HEK293 (cell line): ENCODE results near the gene RPP38.

ENCODE experiments used
- CTCF ChIA-PET: fragments of 350-600 bp; formaldehyde crosslinking; extraction: SDS; loops from one replicate; lab custom pipeline; 2021; ENCODE audit warnings: antibody characterized with exemption; lab: Yijun Ruan, JAX
- POLR2A ChIA-PET: fragments of 300-600 bp; formaldehyde crosslinking; extraction: SDS; loops from one replicate; lab custom pipeline; 2020; ENCODE audit warnings: antibody characterized with exemption, inconsistent platforms; lab: Yijun Ruan, JAX
- H3K27ac ChIP-seq: fragments of 200-500 bp; sonication (Bioruptor generic); 2 replicates; pipeline ENCODE4 v1.5.1; 2014; ENCODE audit warnings: low read depth, low read length, control low read depth, inconsistent platforms; ENCODE audit errors: extremely low read depth
- H3K36me3 ChIP-seq, 2 experiments: fragments of 200-500 bp in 1 of 2; sonication (Bioruptor generic) in 1 of 2; 1 replicate in 1 of 2; 2 replicates in 1 of 2; pipeline ENCODE4 v1.5.1; 2014 to 2017; ENCODE audit warnings: inconsistent platforms in 2 of 2, low read length in 2 of 2; ENCODE audit not compliant: control insufficient read depth in 2 of 2, insufficient read depth in 1 of 2
- H3K4me1 ChIP-seq: fragments of 200-500 bp; sonication (Bioruptor generic); 2 replicates; pipeline ENCODE4 v1.5.1; 2014; ENCODE audit warnings: mild to moderate bottlenecking, low read length, inconsistent platforms; ENCODE audit not compliant: control insufficient read depth, insufficient read depth
- H3K4me3 ChIP-seq: 2 replicates; pipeline ENCODE4 v1.5.1; 2011; ENCODE audit warnings: low read depth, mild to moderate bottlenecking, control low read depth, low read length, moderate library complexity
- H3K9me3 ChIP-seq: fragments of 200-500 bp; sonication (Bioruptor generic); 2 replicates; pipeline ENCODE4 v1.5.1; 2014; ENCODE audit warnings: low read depth, low read length, inconsistent platforms; ENCODE audit not compliant: control insufficient read depth, insufficient read depth
- GLIS2 ChIP-seq: fragments of 450-650 bp; formaldehyde crosslinking; IDR thresholded peaks from 2 replicates; pipeline ENCODE4 v1.5.1; 2016; ENCODE audit warnings: missing biosample characterization, missing genetic modification characterization
- KLF8 ChIP-seq: fragments of 450-650 bp; formaldehyde crosslinking; IDR thresholded peaks from 2 replicates; pipeline ENCODE4 v1.5.1; 2016; ENCODE audit warnings: missing biosample characterization, missing genetic modification characterization
- SP7 ChIP-seq: fragments of 450-650 bp; formaldehyde crosslinking; IDR thresholded peaks from 2 replicates; pipeline ENCODE4 v1.5.1; 2016; ENCODE audit warnings: missing biosample characterization, missing genetic modification characterization
- YY1 ChIP-seq: fragments of 450-650 bp; formaldehyde crosslinking; IDR thresholded peaks from 2 replicates; pipeline ENCODE4 v1.5.1; 2018; ENCODE audit warnings: missing biosample characterization, missing genetic modification characterization
- YY2 ChIP-seq: fragments of 450-650 bp; formaldehyde crosslinking; IDR thresholded peaks from 2 replicates; pipeline ENCODE4 v1.5.1; 2016; ENCODE audit warnings: missing biosample characterization, missing genetic modification characterization
- ZBTB1 ChIP-seq: fragments of 450-650 bp; formaldehyde crosslinking; IDR thresholded peaks from 2 replicates; pipeline ENCODE4 v1.5.1; 2016; ENCODE audit warnings: missing biosample characterization, missing genetic modification characterization
- ZIC2 ChIP-seq: fragments of 450-650 bp; formaldehyde crosslinking; IDR thresholded peaks from 2 replicates; pipeline ENCODE4 v1.5.1; 2016; ENCODE audit warnings: missing biosample characterization, missing genetic modification characterization
- ZNF140 ChIP-seq: fragments of 450-650 bp; formaldehyde crosslinking; IDR thresholded peaks from 2 replicates; pipeline ENCODE4 v1.5.1; 2016; ENCODE audit warnings: missing biosample characterization, missing genetic modification characterization
- ZNF211 ChIP-seq: fragments of 450-650 bp; formaldehyde crosslinking; IDR thresholded peaks from 2 replicates; pipeline ENCODE4 v1.5.1; 2016; ENCODE audit warnings: low read depth, missing biosample characterization, missing genetic modification characterization
- ZNF248 ChIP-seq: fragments of 450-650 bp; formaldehyde crosslinking; IDR thresholded peaks from 2 replicates; pipeline ENCODE4 v1.5.1; 2017; ENCODE audit warnings: missing biosample characterization, missing genetic modification characterization
- ZNF274 ChIP-seq, 2 experiments: fragments of 200-500 bp in 1 of 2; fragments of 450-650 bp in 1 of 2; sonication (Bioruptor generic) in 1 of 2; formaldehyde crosslinking in 1 of 2; IDR thresholded peaks; 2 replicates each; pipeline versions ENCODE4 v1.5.1 to v1.6.1; 2014 to 2016; ENCODE audit warnings: borderline replicate concordance in 1 of 2, inconsistent platforms in 1 of 2, low read length in 1 of 2, missing biosample characterization in 1 of 2, missing genetic modification characterization in 1 of 2
- ZNF302 ChIP-seq: fragments of 450-650 bp; formaldehyde crosslinking; IDR thresholded peaks from 2 replicates; pipeline ENCODE4 v1.5.1; 2016; ENCODE audit warnings: missing biosample characterization, missing genetic modification characterization, low read depth
- ZNF324 ChIP-seq: fragments of 450-650 bp; formaldehyde crosslinking; IDR thresholded peaks from 2 replicates; pipeline ENCODE4 v1.5.1; 2016; ENCODE audit warnings: missing biosample characterization, missing genetic modification characterization
- ZNF394 ChIP-seq: fragments of 450-650 bp; formaldehyde crosslinking; IDR thresholded peaks from 2 replicates; pipeline ENCODE4 v1.5.1; 2016; ENCODE audit warnings: missing biosample characterization, missing genetic modification characterization, mild to moderate bottlenecking, moderate library complexity, borderline replicate concordance
- ZNF555 ChIP-seq: fragments of 450-650 bp; formaldehyde crosslinking; conservative IDR thresholded peaks from 2 replicates; pipeline ENCODE4 v1.5.1; 2017; ENCODE audit warnings: missing biosample characterization, mild to moderate bottlenecking, missing genetic modification characterization, inconsistent platforms
- ZNF560 ChIP-seq: fragments of 450-650 bp; formaldehyde crosslinking; IDR thresholded peaks from 2 replicates; pipeline ENCODE4 v1.5.1; 2017; ENCODE audit warnings: missing biosample characterization, missing genetic modification characterization, borderline replicate concordance
- ZNF670 ChIP-seq: fragments of 450-650 bp; formaldehyde crosslinking; IDR thresholded peaks from 2 replicates; pipeline ENCODE4 v1.5.1; 2016; ENCODE audit warnings: missing biosample characterization, missing genetic modification characterization, low read depth
- ZNF707 ChIP-seq: fragments of 450-650 bp; formaldehyde crosslinking; IDR thresholded peaks from 2 replicates; pipeline ENCODE4 v1.5.1; 2016; ENCODE audit warnings: missing biosample characterization, missing genetic modification characterization
- ZNF792 ChIP-seq: fragments of 450-650 bp; formaldehyde crosslinking; IDR thresholded peaks from 2 replicates; pipeline ENCODE4 v1.5.1; 2016; ENCODE audit warnings: missing biosample characterization, missing genetic modification characterization
- ZNF830 ChIP-seq: fragments of 450-650 bp; IDR thresholded peaks from 2 replicates; pipeline ENCODE4 v1.5.0; 2018; ENCODE audit warnings: missing biosample characterization, missing genetic modification characterization, low read depth, mild to moderate bottlenecking, moderate library complexity
- ZNF837 ChIP-seq: fragments of 450-650 bp; formaldehyde crosslinking; IDR thresholded peaks from 2 replicates; pipeline ENCODE4 v1.5.1; 2016; ENCODE audit warnings: missing biosample characterization, missing genetic modification characterization
- TF ChIP-seq, protein P1 (sequence below): fragments of 450-650 bp; IDR thresholded peaks from 2 replicates; pipeline ENCODE4 v1.5.1; 2018; ENCODE audit warnings: missing biosample characterization, missing genetic modification characterization
- TF ChIP-seq, protein P2 (sequence below): fragments of 450-650 bp; formaldehyde crosslinking; optimal IDR thresholded peaks from 2 replicates; pipeline ENCODE3; 2016; ENCODE audit warnings: missing biosample characterization, mild to moderate bottlenecking, missing genetic modification characterization
- TF ChIP-seq, protein P3 (sequence below): fragments of 450-650 bp; formaldehyde crosslinking; IDR thresholded peaks from 2 replicates; pipeline ENCODE4 v1.5.1; 2016; ENCODE audit warnings: missing biosample characterization, missing genetic modification characterization
- TF ChIP-seq, protein P4 (sequence below): fragments of 450-650 bp; formaldehyde crosslinking; IDR thresholded peaks from 2 replicates; pipeline ENCODE4 v1.5.1; 2017; ENCODE audit warnings: missing biosample characterization, mild to moderate bottlenecking, missing genetic modification characterization, moderate library complexity
- TF ChIP-seq, protein P5 (sequence below): fragments of 450-650 bp; formaldehyde crosslinking; IDR thresholded peaks from 2 replicates; pipeline ENCODE4 v1.5.1; 2017; ENCODE audit warnings: missing biosample characterization, missing genetic modification characterization
- TF ChIP-seq, protein P6 (sequence below): fragments of 450-650 bp; formaldehyde crosslinking; IDR thresholded peaks from 2 replicates; pipeline ENCODE4 v1.5.1; 2016; ENCODE audit warnings: missing biosample characterization, missing genetic modification characterization

RPP38 gene

DNA sequence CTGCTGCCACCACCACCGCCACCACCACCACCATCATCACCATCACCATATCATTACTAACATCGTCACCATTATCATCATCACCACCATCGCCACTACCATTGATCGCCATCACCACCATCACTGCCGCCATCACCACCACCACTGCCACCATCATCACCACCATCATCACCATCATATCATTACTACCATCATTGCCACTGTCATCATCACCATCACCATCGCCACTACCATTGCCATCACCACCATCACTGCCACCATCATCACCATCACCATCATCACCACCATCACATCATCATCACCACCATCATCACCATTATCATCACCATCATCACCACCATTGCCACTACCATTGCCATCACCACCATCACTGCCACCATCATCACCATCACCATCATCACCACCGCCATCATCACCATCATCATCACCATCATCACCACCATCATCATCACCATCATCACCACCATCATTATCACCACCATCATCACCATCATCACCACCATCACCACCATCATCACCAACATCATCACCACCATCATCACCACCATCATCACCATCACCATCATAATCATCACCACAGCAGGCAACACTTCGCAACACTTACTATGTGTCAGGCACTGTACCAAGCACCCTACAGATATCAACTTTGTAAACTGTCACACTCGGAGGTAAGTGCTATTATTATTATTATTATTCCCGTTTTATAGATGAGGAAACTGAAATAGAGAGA lies 52.1 kb downstream of the RPP38 start:
- TF ChIP-seq, protein P1, sequence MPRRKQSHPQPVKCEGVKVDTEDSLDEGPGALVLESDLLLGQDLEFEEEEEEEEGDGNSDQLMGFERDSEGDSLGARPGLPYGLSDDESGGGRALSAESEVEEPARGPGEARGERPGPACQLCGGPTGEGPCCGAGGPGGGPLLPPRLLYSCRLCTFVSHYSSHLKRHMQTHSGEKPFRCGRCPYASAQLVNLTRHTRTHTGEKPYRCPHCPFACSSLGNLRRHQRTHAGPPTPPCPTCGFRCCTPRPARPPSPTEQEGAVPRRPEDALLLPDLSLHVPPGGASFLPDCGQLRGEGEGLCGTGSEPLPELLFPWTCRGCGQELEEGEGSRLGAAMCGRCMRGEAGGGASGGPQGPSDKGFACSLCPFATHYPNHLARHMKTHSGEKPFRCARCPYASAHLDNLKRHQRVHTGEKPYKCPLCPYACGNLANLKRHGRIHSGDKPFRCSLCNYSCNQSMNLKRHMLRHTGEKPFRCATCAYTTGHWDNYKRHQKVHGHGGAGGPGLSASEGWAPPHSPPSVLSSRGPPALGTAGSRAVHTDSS = peak; percentile 96
- TF ChIP-seq ZNF248 (tag by site-specific recombination) = no peak
- TF ChIP-seq, protein P2, sequence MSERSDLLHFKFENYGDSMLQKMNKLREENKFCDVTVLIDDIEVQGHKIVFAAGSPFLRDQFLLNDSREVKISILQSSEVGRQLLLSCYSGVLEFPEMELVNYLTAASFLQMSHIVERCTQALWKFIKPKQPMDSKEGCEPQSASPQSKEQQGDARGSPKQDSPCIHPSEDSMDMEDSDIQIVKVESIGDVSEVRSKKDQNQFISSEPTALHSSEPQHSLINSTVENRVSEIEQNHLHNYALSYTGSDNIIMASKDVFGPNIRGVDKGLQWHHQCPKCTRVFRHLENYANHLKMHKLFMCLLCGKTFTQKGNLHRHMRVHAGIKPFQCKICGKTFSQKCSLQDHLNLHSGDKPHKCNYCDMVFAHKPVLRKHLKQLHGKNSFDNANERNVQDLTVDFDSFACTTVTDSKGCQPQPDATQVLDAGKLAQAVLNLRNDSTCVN (tag by site-specific recombination) = no peak
- no peak for TF ChIP-seq ZNF555 (tag by site-specific recombination)
- no peak for TF ChIP-seq ZNF560
- TF ChIP-seq GLIS2 = no peak
- TF ChIP-seq ZNF792 (tag by site-specific recombination) = no peak
- no peak for TF ChIP-seq ZNF670 (tag by site-specific recombination)
- TF ChIP-seq KLF8 (tag by site-specific recombination) = no peak
- TF ChIP-seq ZNF274 (IDR thresholded peaks at IDR 0.05; ENCODE audit: low read length) = no peak
- no peak for TF ChIP-seq ZNF274 (tag by site-specific recombination; IDR thresholded peaks at IDR 0.05; ENCODE audit: borderline replicate concordance)
- TF ChIP-seq ZIC2 (tag by site-specific recombination) = no peak
- TF ChIP-seq, protein P3, sequence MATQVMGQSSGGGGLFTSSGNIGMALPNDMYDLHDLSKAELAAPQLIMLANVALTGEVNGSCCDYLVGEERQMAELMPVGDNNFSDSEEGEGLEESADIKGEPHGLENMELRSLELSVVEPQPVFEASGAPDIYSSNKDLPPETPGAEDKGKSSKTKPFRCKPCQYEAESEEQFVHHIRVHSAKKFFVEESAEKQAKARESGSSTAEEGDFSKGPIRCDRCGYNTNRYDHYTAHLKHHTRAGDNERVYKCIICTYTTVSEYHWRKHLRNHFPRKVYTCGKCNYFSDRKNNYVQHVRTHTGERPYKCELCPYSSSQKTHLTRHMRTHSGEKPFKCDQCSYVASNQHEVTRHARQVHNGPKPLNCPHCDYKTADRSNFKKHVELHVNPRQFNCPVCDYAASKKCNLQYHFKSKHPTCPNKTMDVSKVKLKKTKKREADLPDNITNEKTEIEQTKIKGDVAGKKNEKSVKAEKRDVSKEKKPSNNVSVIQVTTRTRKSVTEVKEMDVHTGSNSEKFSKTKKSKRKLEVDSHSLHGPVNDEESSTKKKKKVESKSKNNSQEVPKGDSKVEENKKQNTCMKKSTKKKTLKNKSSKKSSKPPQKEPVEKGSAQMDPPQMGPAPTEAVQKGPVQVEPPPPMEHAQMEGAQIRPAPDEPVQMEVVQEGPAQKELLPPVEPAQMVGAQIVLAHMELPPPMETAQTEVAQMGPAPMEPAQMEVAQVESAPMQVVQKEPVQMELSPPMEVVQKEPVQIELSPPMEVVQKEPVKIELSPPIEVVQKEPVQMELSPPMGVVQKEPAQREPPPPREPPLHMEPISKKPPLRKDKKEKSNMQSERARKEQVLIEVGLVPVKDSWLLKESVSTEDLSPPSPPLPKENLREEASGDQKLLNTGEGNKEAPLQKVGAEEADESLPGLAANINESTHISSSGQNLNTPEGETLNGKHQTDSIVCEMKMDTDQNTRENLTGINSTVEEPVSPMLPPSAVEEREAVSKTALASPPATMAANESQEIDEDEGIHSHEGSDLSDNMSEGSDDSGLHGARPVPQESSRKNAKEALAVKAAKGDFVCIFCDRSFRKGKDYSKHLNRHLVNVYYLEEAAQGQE (tag by site-specific recombination) = no peak
- TF ChIP-seq ZNF707 = no peak
- TF ChIP-seq, protein P4, sequence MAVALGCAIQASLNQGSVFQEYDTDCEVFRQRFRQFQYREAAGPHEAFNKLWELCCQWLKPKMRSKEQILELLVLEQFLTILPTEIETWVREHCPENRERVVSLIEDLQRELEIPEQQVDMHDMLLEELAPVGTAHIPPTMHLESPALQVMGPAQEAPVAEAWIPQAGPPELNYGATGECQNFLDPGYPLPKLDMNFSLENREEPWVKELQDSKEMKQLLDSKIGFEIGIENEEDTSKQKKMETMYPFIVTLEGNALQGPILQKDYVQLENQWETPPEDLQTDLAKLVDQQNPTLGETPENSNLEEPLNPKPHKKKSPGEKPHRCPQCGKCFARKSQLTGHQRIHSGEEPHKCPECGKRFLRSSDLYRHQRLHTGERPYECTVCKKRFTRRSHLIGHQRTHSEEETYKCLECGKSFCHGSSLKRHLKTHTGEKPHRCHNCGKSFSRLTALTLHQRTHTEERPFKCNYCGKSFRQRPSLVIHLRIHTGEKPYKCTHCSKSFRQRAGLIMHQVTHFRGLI = no peak
- TF ChIP-seq ZNF324 (tag by site-specific recombination) = no peak
- TF ChIP-seq ZNF302 = 0 out of 2 replicates have a peak, but pooled peaks have one; percentile 29
- no peak for TF ChIP-seq ZBTB1 (tag by site-specific recombination)
- TF ChIP-seq ZNF211 = 0 out of 2 replicates have a peak, but pooled peaks have one; percentile 11
- peak; percentile 54; the same call in 1 of the 2 replicates for TF ChIP-seq YY2 (tag by site-specific recombination)
- no peak for TF ChIP-seq ZNF837
- TF ChIP-seq, protein P5, sequence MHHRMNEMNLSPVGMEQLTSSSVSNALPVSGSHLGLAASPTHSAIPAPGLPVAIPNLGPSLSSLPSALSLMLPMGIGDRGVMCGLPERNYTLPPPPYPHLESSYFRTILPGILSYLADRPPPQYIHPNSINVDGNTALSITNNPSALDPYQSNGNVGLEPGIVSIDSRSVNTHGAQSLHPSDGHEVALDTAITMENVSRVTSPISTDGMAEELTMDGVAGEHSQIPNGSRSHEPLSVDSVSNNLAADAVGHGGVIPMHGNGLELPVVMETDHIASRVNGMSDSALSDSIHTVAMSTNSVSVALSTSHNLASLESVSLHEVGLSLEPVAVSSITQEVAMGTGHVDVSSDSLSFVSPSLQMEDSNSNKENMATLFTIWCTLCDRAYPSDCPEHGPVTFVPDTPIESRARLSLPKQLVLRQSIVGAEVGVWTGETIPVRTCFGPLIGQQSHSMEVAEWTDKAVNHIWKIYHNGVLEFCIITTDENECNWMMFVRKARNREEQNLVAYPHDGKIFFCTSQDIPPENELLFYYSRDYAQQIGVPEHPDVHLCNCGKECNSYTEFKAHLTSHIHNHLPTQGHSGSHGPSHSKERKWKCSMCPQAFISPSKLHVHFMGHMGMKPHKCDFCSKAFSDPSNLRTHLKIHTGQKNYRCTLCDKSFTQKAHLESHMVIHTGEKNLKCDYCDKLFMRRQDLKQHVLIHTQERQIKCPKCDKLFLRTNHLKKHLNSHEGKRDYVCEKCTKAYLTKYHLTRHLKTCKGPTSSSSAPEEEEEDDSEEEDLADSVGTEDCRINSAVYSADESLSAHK (tag by site-specific recombination) = no peak
- TF ChIP-seq, protein P6, sequence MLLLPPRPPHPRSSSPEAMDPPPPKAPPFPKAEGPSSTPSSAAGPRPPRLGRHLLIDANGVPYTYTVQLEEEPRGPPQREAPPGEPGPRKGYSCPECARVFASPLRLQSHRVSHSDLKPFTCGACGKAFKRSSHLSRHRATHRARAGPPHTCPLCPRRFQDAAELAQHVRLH = peak; percentile 85; the same call in 1 of the 2 replicates
- no peak for TF ChIP-seq ZNF140 (tag by site-specific recombination)
- TF ChIP-seq ZNF394 (tag by site-specific recombination) = no peak
- TF ChIP-seq ZNF830 (tag by site-specific recombination) = no peak
- no peak for TF ChIP-seq SP7 (tag by site-specific recombination)
- TF ChIP-seq YY1 (tag by site-specific recombination) = peak; percentile 47; the same call in 1 of the 2 replicates
- Histone ChIP-seq H3K36me3 (no peaks in the 10 kb centered on the region), H3K4me1 (no peaks in the 10 kb centered on the region), H3K9me3 (no peaks in the 10 kb centered on the region), H3K4me3 (no peak overlapping the region), H3K27ac (no peak overlapping the region)
- ChIA-PET POLR2A (no interaction called here), CTCF (no interaction called here)
